Peyer's patch (tissue), 4 donors: ENCODE data around the gene DENND2A.

Experiments used
- POLR2A ChIP-seq, 2 donors: fragments of 450-650 bp; IDR thresholded peaks; one replicate each; pipeline ENCODE4 v1.5.1; 2017; ENCODE audit warnings: antibody characterized with exemption in 2 of 2, mild to moderate bottlenecking in 2 of 2, moderate library complexity in 2 of 2
- TF ChIP-seq, protein P1 (sequence below), 6 experiments: fragments of 450-650 bp in 4 of 6; fragments of 200-600 bp in 2 of 6; sonication (generic) in 1 of 6; IDR thresholded peaks; one replicate each; pipeline ENCODE4 v1.5.1; 2017 to 2019; ENCODE audit warnings: antibody characterized with exemption in 6 of 6, mild to moderate bottlenecking in 3 of 6, moderate library complexity in 1 of 6

DNA sequence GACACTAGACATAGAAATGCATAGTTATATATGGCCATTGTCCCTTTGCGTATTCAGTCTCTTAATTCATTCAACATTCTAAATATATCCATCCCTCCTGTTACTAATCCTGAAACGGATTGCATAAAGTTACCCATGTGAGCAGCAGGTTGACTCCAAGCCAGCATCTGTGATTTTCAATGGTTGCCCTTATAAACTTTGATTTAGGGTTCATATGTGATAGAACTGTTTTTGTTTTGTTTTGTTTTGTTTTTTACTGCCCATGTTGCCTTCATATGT lies 13.4 kb upstream of the DENND2A start:
- TF ChIP-seq, protein P1, sequence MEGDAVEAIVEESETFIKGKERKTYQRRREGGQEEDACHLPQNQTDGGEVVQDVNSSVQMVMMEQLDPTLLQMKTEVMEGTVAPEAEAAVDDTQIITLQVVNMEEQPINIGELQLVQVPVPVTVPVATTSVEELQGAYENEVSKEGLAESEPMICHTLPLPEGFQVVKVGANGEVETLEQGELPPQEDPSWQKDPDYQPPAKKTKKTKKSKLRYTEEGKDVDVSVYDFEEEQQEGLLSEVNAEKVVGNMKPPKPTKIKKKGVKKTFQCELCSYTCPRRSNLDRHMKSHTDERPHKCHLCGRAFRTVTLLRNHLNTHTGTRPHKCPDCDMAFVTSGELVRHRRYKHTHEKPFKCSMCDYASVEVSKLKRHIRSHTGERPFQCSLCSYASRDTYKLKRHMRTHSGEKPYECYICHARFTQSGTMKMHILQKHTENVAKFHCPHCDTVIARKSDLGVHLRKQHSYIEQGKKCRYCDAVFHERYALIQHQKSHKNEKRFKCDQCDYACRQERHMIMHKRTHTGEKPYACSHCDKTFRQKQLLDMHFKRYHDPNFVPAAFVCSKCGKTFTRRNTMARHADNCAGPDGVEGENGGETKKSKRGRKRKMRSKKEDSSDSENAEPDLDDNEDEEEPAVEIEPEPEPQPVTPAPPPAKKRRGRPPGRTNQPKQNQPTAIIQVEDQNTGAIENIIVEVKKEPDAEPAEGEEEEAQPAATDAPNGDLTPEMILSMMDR (IDR thresholded peaks at IDR 0.05): no peak
- TF ChIP-seq POLR2A (IDR thresholded peaks at IDR 0.05): no peak
